Gastroesophageal sphincter (tissue), 3 donors: ENCODE measurements around the gene SCGB3A1.

Source experiments
- CTCF ChIP-seq, 4 experiments: fragments of 200-600 bp in 2 of 4; fragments of 450-650 bp in 2 of 4; sonication (generic) in 1 of 4; IDR thresholded peaks; one replicate each; pipeline ENCODE4 v1.5.1; 2017 to 2019; ENCODE audit warnings: antibody characterized with exemption in 4 of 4, mild to moderate bottlenecking in 2 of 4, moderate library complexity in 2 of 4
- POLR2A ChIP-seq, 2 donors: fragments of 450-650 bp; IDR thresholded peaks; one replicate each; pipeline ENCODE4 v1.6.1; 2017; ENCODE audit warnings: antibody characterized with exemption in 2 of 2, mild to moderate bottlenecking in 2 of 2, moderate library complexity in 1 of 2

DNA sequence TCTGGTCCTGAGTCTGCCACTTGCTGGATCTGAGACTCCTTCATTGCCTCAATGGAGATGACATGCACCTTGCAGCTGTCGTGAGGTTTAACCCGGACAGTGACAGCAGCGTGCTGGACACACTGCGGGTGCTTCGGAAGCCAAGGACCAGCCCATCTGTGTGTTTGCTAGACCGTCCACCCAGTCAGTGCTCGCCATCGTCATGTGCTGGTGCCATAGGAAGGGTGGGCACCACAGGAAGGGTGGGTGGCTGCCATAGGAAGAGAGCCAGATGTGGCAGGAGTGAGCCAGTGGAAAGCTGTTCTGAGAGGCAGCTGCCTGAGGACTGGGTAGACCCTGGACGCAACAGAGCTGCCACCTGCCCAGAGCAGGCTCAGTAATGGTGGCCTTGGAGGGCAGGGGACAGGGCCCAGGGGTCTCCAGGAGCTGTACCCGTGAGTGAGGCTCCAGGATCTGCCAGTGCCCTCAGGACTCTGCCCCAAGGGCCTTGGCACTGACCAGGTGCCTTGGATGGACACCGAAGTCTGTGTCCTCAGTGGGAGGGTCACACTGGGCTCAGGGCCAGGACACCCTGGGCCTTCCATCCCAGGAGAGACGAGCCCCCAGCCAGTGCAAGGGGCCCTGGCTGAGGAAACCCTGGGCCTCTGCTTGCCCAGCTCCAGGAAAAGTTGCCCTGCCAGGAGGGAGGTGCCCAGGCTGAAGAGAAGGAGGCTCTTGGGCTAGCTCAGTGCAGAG, 36.3 kb upstream of the SCGB3A1 start:
- TF ChIP-seq CTCF (IDR thresholded peaks at IDR 0.05) (no peak), POLR2A (IDR thresholded peaks at IDR 0.05) (no peak)
